GM19324 (cell line): ENCODE results near the gene PGR.

Experiments
- ATAC-seq: cut with Tn5 transposase; IDR thresholded peaks from one replicate; pipeline ENCODE4 v1.9.1; 2021; ENCODE audit warnings: mild to moderate bottlenecking, moderate library complexity; ENCODE audit not compliant: unreplicated experiment, low FRiP score

Gene PGR

GRCh38 chr11:101129203-101129943, at the start of gene PGR:
Gene PGR (minus strand): TSS chr11:101129813. CDS start chr11:101129070, 743 bp downstream.
- ATAC-seq, result no peak

GRCh38 chr11:101176381-101176780, 46.8 kb upstream of the PGR start:
- ATAC-seq, result no peak

- no peak for ATAC-seq
Observed at GRCh38 chr11:101169944-101170343, 40.3 kb upstream of the PGR start.

- no peak for ATAC-seq
Observed at GRCh38 chr11:101166038-101166437, 36.4 kb upstream of the PGR start.

GRCh38 chr11:101158119-101158518, 28.5 kb upstream of the PGR start:
- ATAC-seq, result no peak

- no peak for ATAC-seq
Observed at GRCh38 chr11:101138245-101138930, 8.8 kb upstream of the PGR start.

GRCh38 chr11:101133190-101133589, 3.6 kb upstream of the PGR start:
- ATAC-seq, result no peak

GRCh38 chr11:101128571-101129202, 926 bp downstream of the PGR start:
- no peak for ATAC-seq

GRCh38 chr11:101127699-101128570, 1.7 kb downstream of the PGR start:
- no peak for ATAC-seq

- ATAC-seq, result no peak
Observed at GRCh38 chr11:101127197-101127698, 2.4 kb downstream of the PGR start.

- no peak for ATAC-seq
Observed at GRCh38 chr11:101126551-101127196, 2.9 kb downstream of the PGR start.

- ATAC-seq, result no peak
Observed at GRCh38 chr11:101115671-101116160, 13.9 kb downstream of the PGR start.

GRCh38 chr11:101113540-101113939, 16.1 kb downstream of the PGR start:
- no peak for ATAC-seq

GRCh38 chr11:101104716-101105115, 24.9 kb downstream of the PGR start:
- ATAC-seq, result no peak

GRCh38 chr11:101103433-101103832, 26.2 kb downstream of the PGR start:
- no peak for ATAC-seq

GRCh38 chr11:101100601-101101000, 29.0 kb downstream of the PGR start:
- no peak for ATAC-seq

- no peak for ATAC-seq
Observed at GRCh38 chr11:101096036-101096704, 33.4 kb downstream of the PGR start.

- no peak for ATAC-seq
Observed at GRCh38 chr11:101091781-101092180, 37.8 kb downstream of the PGR start.

GRCh38 chr11:101090679-101091270, 38.8 kb downstream of the PGR start:
- no peak for ATAC-seq
